ENCODE measurements around the gene NFATC2. TPM values are rescaled to one million over a fixed set of nuclear protein-coding genes. Genes with fewer than 3 reads are reported as not detected.

NFATC2 gene
- total RNA-seq, 1 donor from 2014 or later = 4.2 TPM

GRCh38 chr20:51517839-51518238 is 24.7 kb downstream of the NFATC2 start:
- Histone ChIP-seq H3K27me3 (ENCODE audit: low read depth) (no peaks in the 10 kb centered on the region), H3K36me3 (peaks cover 12% of the 10 kb centered on the region), H3K4me3 (no peak overlapping the region), H3K9me3 (replicated peaks) (no peaks in the 10 kb centered on the region), H3K27ac (replicated peaks) (no peak overlapping the region), H3K4me1 (peaks cover under 1% of the 10 kb centered on the region)
- DNase-seq = no peak
- intact Hi-C loops (cut with micrococcal nuclease) = no loop called here
- TF ChIP-seq, protein P1, sequence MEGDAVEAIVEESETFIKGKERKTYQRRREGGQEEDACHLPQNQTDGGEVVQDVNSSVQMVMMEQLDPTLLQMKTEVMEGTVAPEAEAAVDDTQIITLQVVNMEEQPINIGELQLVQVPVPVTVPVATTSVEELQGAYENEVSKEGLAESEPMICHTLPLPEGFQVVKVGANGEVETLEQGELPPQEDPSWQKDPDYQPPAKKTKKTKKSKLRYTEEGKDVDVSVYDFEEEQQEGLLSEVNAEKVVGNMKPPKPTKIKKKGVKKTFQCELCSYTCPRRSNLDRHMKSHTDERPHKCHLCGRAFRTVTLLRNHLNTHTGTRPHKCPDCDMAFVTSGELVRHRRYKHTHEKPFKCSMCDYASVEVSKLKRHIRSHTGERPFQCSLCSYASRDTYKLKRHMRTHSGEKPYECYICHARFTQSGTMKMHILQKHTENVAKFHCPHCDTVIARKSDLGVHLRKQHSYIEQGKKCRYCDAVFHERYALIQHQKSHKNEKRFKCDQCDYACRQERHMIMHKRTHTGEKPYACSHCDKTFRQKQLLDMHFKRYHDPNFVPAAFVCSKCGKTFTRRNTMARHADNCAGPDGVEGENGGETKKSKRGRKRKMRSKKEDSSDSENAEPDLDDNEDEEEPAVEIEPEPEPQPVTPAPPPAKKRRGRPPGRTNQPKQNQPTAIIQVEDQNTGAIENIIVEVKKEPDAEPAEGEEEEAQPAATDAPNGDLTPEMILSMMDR (IDR thresholded peaks at IDR 0.05; ENCODE audit: borderline replicate concordance) = no peak

GRCh38 chr20:51516855-51517254 is 25.7 kb downstream of the NFATC2 start:
- H3K36me3 ChIP-seq = peaks cover 12% of the 10 kb centered on the region
- no peak overlapping the region for H3K27ac ChIP-seq (replicated peaks)
- H3K9me3 ChIP-seq (replicated peaks) = no peaks in the 10 kb centered on the region

DNA sequence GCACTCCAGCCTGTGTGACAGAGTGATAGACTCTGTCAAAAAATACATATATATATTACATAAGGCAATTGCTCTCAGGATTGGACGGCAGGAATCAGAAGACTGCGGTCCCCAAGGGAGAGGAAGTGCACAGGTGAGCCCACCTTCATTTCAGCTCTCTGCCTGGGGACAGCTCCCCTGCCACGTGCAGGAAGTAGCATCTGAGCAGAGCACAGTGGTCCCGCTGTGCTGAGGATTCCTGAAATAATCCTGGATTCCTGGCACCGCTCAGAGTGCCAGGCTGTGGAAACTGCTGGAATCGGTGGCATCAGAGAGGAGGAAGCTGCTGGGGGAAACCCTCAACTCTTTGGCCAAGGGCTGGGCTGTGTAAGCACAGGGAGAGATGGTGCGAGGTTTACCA is 27.7 kb downstream of the NFATC2 start:
- TF ChIP-seq, protein P1 (IDR thresholded peaks at IDR 0.05; ENCODE audit: borderline replicate concordance) = no peak
- H3K9me3 ChIP-seq (replicated peaks) = no peaks in the 10 kb centered on the region
- intact Hi-C loops (cut with micrococcal nuclease) = no loop called here
- H3K36me3 ChIP-seq = peaks cover 12% of the 10 kb centered on the region
- no peak overlapping the region for H3K27ac ChIP-seq (replicated peaks)
- no peak overlapping the region for H3K4me3 ChIP-seq
- H3K27me3 ChIP-seq (ENCODE audit: low read depth) = no peaks in the 10 kb centered on the region
- peaks cover 5% of the 10 kb centered on the region for H3K4me1 ChIP-seq
- no peak for DNase-seq

More at GRCh38 chr20:51516855-51517254, 25.7 kb downstream of the NFATC2 start:
- TF ChIP-seq, protein P1 (IDR thresholded peaks at IDR 0.05; ENCODE audit: borderline replicate concordance) = no peak
- no peaks in the 10 kb centered on the region for H3K27me3 ChIP-seq (ENCODE audit: low read depth)
- no peak overlapping the region for H3K4me3 ChIP-seq
- H3K4me1 ChIP-seq = peaks cover 5% of the 10 kb centered on the region
- intact Hi-C loops (cut with micrococcal nuclease) = no loop called here
- no peak for DNase-seq

GRCh38 chr20:51514249-51514648 is 28.3 kb downstream of the NFATC2 start:
- intact Hi-C loops (cut with micrococcal nuclease) = no loop called here
- H3K27ac ChIP-seq (replicated peaks) = no peak overlapping the region
- no peaks in the 10 kb centered on the region for H3K9me3 ChIP-seq (replicated peaks)
- no peak for DNase-seq
- H3K4me3 ChIP-seq = no peak overlapping the region
- TF ChIP-seq, protein P1 (IDR thresholded peaks at IDR 0.05; ENCODE audit: borderline replicate concordance) = no peak
- no peaks in the 10 kb centered on the region for H3K27me3 ChIP-seq (ENCODE audit: low read depth)
- H3K36me3 ChIP-seq = peaks cover 12% of the 10 kb centered on the region
- H3K4me1 ChIP-seq = peaks cover 5% of the 10 kb centered on the region

GRCh38 chr20:51513545-51513944 is 29.0 kb downstream of the NFATC2 start:
- DNase-seq = no peak
- peaks cover 5% of the 10 kb centered on the region for H3K4me1 ChIP-seq
- no peak overlapping the region for H3K4me3 ChIP-seq
- no peaks in the 10 kb centered on the region for H3K27me3 ChIP-seq (ENCODE audit: low read depth)
- peaks cover 12% of the 10 kb centered on the region for H3K36me3 ChIP-seq
- intact Hi-C loops (cut with micrococcal nuclease) = no loop called here
- no peaks in the 10 kb centered on the region for H3K9me3 ChIP-seq (replicated peaks)
- TF ChIP-seq, protein P1 (IDR thresholded peaks at IDR 0.05; ENCODE audit: borderline replicate concordance) = no peak
- H3K27ac ChIP-seq (replicated peaks) = no peak overlapping the region
